Heart left ventricle (tissue), 13 donors: ENCODE data around the gene ZNF578.

Source experiments
- POLR2A ChIP-seq, 2 donors: fragments of 450-650 bp; IDR thresholded peaks; one replicate each; pipeline ENCODE4 v1.6.1; 2017; ENCODE audit warnings: antibody characterized with exemption in 2 of 2, mild to moderate bottlenecking in 2 of 2, moderate library complexity in 2 of 2
- TF ChIP-seq, protein P1 (sequence below), 12 donors: fragments of 200-600 bp; sonication (generic) in 4 of 12; IDR thresholded peaks; one replicate each; pipeline versions ENCODE4 v1.5.0 to v1.8.0; 2018 to 2022; ENCODE audit warnings: antibody characterized with exemption in 12 of 12, mild to moderate bottlenecking in 5 of 12
- donor health status: ischemic (EF 13 %, LVEDD 7.1; RV severe dilation, severe dysfunction).
- donor health status: DM: no; HTN: yes; CAD: no.
- donor health status: DM: no; HTN: no; CAD: no.
- donor health status: ischemic (EF 25% LVEDD 6.9; RV normal size, moderate dysfunction).
- donor health status: ischemic (EF 25% LVEDD 5.7; RV mildly dilated, moderate dysfunction).
- donor health status: ischemic (EF 35%, LVEDD 5.7; RV mildly dilated, moderate dysfunction).
- donor health status: nonischemic (EF 11% LVEDD 7.7; RV severe dilation, severe dysfunction).
- donor health status: DM: yes; HTN: yes; CAD: no.
- donor health status: PGD.
- donor health status: ischemic (EF 29% LVEDD 5.4; RV normal size, mild dysfunction).
- donor health status: nonischemic (EF 23%, LVEDD 6.1; RV moderate dilation, normal function).

DNA sequence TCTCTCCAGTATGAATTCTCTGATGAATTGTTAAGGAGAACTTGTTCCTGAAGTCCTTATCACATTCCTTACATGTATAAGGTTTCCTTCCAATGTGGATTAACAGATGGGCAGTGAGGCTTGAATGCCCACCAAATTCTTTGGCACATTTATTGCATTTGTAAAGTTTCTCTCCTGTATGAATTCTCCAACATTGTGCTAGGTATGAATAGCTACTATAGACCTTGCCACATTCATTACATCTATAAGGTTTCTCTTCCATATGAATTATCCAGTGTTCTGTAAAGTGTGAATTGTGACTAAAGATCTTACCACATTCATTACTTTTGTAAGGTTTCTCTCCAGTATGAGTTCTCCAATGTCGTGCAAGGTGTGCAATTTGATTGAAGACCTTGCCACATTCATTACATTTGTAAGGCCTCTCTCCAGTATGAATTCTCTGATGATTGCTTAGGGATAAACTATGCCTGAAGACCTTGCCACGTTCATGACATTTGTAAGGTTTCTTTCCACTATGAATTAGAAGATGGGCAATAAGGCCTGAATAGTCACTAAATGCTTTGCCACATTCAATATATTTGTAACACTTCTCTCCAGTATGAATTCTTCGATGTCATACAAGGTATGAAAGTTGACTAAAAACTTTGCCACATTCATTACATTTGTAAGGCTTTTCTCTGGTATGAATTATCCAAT lies 20.4 kb downstream of the ZNF578 start:
- TF ChIP-seq, protein P1, sequence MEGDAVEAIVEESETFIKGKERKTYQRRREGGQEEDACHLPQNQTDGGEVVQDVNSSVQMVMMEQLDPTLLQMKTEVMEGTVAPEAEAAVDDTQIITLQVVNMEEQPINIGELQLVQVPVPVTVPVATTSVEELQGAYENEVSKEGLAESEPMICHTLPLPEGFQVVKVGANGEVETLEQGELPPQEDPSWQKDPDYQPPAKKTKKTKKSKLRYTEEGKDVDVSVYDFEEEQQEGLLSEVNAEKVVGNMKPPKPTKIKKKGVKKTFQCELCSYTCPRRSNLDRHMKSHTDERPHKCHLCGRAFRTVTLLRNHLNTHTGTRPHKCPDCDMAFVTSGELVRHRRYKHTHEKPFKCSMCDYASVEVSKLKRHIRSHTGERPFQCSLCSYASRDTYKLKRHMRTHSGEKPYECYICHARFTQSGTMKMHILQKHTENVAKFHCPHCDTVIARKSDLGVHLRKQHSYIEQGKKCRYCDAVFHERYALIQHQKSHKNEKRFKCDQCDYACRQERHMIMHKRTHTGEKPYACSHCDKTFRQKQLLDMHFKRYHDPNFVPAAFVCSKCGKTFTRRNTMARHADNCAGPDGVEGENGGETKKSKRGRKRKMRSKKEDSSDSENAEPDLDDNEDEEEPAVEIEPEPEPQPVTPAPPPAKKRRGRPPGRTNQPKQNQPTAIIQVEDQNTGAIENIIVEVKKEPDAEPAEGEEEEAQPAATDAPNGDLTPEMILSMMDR (IDR thresholded peaks at IDR 0.05): no peak
- no peak for TF ChIP-seq POLR2A (IDR thresholded peaks at IDR 0.05)
